Stimulated activated naive CD8-positive, alpha-beta T cell treated with anti-CD3 and anti-CD28 coated beads, Interleukin-15, Interleukin-2, amounts not matched to agents 100 U/mL and 50 U/mL, for 24 hours (primary cell): ENCODE measurements around the gene ISOC2.
"Not testable (repeated sequence)": the region's sequence is repeated elsewhere in the genome, so short reads cannot be mapped to it uniquely, and the experiment has no call there.

Source experiments
- ATAC-seq: fragments of 150-1000 bp; cut with Tn5 transposase; one replicate; pipeline ENCODE4 v1.10.0; 2021
- DNase-seq: peaks from one replicate; pipeline ENCODE4 v3.0.0; 2021

ISOC2 gene, protein sequence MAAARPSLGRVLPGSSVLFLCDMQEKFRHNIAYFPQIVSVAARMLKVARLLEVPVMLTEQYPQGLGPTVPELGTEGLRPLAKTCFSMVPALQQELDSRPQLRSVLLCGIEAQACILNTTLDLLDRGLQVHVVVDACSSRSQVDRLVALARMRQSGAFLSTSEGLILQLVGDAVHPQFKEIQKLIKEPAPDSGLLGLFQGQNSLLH

GRCh38 chr19:55461259-55461973 lies at the start of gene ISOC2:
Gene ISOC2, minus strand, starts transcription at chr19:55461642. Its CDS starts 5,156 bp downstream, at chr19:55456486.
- peak; percentile 97 for ATAC-seq
- DNase-seq: peak; percentile 100

DNA sequence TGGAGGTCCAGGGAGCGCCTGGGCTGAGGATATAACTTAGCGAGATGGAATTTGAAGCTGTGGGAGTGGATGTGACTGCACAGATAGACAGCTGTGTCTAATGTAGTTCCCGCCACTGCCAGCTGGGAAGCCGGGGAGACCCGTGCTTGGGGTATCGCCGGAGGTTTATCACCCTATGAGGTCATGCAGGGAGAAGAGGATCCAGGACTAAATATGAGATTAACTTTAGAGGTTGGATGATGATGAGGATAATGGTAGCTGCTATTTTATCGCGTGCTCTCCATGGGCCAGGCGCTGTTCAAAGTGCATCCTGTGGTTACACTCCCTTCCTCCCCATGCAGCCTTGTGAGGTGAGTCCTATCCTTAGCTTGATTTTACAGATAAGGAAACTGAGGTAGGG lies 46.7 kb upstream of the ISOC2 start:
- DNase-seq (no peak), ATAC-seq (no peak)

DNA sequence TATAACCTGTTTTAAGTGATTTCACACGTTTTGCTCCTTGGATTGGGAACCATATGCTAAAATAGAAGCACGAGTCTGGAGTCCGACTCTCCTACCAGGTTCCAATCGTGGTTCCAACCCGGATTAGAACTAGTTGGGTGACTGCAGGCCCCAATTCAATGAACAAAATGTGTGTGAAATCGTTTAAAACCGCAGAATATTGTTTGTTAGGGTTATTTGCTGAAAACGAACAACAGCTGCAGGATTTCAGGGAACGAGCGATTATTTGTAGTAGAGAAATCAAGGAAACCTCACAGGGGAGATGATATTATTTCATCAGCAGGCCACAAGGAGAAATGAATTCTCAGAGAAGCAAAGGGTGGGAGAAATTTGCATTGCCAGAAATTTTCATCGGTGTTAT lies 43.5 kb upstream of the ISOC2 start:
- DNase-seq: no peak
- no peak for ATAC-seq

DNA sequence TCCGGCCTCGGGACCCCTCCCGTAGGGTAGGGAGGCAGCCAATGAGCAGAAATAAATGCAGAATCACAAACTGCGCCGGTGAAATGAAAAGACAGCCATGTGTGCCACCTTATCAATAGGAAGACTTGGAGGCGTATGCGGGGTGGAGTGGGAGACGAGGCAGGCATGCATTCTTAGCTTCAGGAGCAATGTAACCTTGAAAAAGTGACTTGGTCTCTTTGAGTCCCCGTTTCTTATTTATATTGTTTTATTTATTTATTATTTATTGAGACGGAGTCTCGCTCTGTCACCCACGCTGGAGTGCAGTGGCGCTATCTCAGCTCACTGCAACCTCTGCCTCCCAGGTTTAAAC lies 42.8 kb upstream of the ISOC2 start:
- no peak for ATAC-seq
- DNase-seq: no peak

DNA sequence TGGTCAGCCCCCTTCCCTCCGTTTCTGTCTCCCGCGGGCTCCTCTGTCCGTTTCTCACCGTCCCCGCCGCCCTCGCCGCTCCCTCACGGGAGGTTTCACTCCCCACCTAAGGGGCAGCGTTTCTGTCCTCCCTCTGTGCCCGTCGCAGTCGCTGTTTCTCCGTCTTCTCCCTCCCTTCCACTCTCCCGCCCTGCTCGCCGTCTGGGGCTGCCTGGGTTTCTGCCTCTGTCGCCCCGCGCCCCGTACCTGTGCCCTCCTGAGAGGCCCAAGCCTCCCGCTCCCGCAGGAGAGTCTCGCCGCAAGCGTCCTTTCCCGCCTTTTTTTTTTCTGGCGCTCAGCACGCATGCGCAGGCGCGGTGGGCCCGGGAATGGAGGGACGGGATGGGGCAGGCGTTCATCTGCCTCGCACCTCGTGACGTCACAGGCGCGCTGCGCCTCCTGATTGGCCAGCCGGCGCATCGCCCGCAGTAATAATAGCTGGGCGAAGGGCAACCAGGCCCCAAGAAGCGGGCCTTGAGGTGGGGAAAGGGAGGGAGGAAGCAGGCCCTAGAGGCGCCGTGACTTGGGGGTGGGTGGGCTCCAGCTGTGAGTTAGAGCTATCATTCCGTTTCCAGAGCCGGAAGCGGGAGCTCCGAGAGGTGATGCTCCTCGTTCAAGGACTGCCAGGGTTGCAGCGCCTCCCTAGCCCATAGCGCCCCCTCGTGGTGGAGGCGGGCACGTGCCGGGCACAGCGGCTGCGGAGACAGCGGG lies 42.2 kb upstream of the ISOC2 start:
- ATAC-seq (peak; percentile 93), DNase-seq (peak; percentile 97)

GRCh38 chr19:55503157-55503501 lies 41.7 kb upstream of the ISOC2 start:
- DNase-seq (no peak), ATAC-seq (no peak)

GRCh38 chr19:55502197-55502952 lies 40.9 kb upstream of the ISOC2 start:
- ATAC-seq (no peak), DNase-seq (no peak)

DNA sequence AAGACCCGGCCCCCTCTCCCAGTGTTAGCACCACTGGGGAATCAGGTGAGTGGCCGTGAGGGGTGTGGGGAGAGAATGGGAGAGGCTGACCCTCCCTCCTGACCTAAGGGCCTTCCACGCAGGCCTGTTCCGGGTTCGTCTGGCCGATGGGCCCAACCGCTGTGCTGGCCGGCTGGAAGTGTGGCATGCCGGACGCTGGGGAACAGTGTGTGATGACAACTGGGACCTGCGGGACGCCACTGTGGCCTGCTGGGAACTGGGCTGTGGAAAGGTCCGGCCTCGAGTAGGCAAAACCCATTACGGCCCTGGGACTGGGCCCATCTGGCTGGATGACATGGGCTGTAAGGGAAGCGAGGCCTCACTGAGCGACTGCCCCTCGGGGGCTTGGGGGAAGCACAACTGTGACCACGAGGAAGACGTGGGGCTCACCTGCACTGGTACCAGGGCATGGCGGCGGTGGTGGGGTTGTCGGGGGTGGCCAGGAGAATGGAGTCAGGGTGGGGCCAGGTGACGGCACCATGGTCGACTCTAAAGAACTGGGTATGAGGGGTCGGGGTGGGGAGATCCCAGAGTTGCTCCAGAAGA lies 39.0 kb upstream of the ISOC2 start:
- DNase-seq: no peak
- ATAC-seq: no peak

GRCh38 chr19:55498246-55498840 lies 36.9 kb upstream of the ISOC2 start:
- ATAC-seq: no peak
- no peak for DNase-seq

GRCh38 chr19:55497763-55498162 lies 36.3 kb upstream of the ISOC2 start:
- no peak for ATAC-seq
- no peak for DNase-seq

DNA sequence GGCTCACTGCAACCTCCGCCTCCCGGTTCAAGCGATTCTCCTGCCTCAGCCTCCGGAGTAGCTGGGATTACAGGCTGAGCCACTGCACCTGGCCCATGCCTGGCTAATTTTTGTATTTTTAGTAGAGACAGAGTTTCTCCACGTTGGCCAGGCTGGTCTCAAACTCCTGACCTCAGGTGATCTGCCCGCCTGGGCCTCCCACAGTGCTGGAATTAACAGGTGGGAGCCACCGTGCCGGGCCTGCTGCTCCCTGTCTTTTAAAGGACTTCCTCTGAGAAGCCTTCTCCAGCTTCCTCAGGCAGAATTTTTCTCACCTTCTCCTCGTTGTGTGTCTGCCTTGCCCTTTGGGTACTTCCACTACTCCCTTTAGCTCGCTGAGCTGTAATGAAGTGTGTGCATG lies 35.4 kb upstream of the ISOC2 start:
- ATAC-seq, DNase-seq: not testable (repeated sequence)

GRCh38 chr19:55495646-55496349 lies 34.4 kb upstream of the ISOC2 start:
- ATAC-seq (no peak), DNase-seq (no peak)

- ATAC-seq (peak; percentile 61), DNase-seq (no peak)
Observed at GRCh38 chr19:55494172-55494761, 32.8 kb upstream of the ISOC2 start.

DNA sequence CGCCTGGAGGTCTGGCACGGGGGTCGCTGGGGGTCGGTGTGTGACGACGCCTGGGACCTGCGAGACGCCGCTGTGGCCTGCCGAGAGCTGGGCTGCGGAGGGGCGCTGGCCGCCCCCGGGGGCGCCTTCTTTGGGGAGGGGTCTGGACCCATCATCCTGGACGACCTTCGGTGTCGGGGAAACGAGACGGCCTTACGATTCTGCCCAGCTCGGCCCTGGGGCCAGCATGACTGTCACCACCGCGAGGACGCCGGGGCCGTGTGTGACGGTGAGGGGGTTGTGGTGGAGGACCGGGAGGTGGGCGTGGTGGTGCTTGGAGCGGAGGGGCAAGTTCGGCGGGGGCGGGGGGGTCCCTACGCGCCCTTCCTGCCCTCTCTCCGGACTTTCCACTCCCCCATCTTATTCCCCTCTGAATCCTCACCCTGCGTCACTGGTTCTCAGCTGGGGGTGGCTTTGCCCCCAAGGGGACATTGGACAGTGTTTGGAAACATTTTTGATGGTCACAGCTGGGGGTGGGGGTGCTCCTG lies 32.3 kb upstream of the ISOC2 start:
- no peak for DNase-seq
- ATAC-seq: no peak

GRCh38 chr19:55493052-55493644 lies 31.7 kb upstream of the ISOC2 start:
- ATAC-seq (no peak), DNase-seq (no peak)

DNA sequence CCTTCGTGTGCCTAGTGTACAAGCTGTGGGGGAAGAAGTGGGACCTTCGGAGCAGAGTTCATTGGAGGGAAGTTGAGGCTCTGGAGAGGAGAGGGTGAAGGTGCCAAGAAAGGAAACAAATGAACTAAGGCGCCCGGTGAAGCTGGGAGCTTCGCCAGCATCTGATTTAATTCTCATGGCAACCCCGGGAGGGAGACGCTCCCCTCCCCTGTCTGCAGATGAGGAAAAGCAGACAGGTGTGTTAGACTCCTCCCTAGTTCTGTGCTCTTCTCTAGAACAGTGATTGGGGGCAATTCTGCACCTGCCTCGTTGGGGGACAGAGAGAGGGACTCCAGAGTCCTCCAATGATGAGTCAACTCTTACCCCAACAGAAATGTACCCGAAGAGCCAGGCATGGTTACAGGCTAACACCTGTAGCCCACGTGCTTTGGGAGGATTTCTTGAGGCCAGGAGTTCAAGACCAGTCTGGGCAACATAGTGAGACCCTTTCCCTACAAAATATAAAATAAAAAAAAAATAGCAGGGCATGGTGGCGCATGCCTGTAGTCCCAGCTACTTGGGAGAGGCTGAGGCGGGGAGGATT lies 31.0 kb upstream of the ISOC2 start:
- ATAC-seq: no peak
- DNase-seq: no peak

- ATAC-seq (no peak), DNase-seq (no peak)
Observed at GRCh38 chr19:55491546-55492360, 30.3 kb upstream of the ISOC2 start.

GRCh38 chr19:55490478-55491432 lies 29.3 kb upstream of the ISOC2 start:
- no peak for ATAC-seq
- DNase-seq: no peak
